OCI-LY7 (cell line): Measurements from ENCODE around the gene TCL1B.

Source experiments
- CTCF ChIP-seq: fragments of 200-600 bp; sonication (generic); conservative IDR thresholded peaks from 2 replicates; pipeline ENCODE4 v1.5.1; 2014; ENCODE audit warnings: mild to moderate bottlenecking, antibody characterized with exemption, low read length, moderate library complexity, mixed read lengths
- EZH2phosphoT487 ChIP-seq: fragments of 200-600 bp; sonication (generic); IDR thresholded peaks from 2 replicates; pipeline ENCODE4 v1.6.1; 2018; ENCODE audit warnings: low read depth, borderline replicate concordance, mild to moderate bottlenecking, mixed run types, antibody characterized with exemption, low read length, moderate library complexity, mixed read lengths

GRCh38 chr14:95699412-95699811, 13.2 kb downstream of the TCL1B start:
- TF ChIP-seq CTCF = no peak
- no peak for TF ChIP-seq EZH2phosphoT487
